ENCODE results near the gene CCDC154. TPM values are rescaled to one million over a fixed set of nuclear protein-coding genes. Genes with fewer than 3 reads are reported as not detected.

The CCDC154 gene
- total RNA-seq, 4 donors from 2014 or later: 0.17 to 0.58 (median 0.42) TPM; not detected in 1

DNA sequence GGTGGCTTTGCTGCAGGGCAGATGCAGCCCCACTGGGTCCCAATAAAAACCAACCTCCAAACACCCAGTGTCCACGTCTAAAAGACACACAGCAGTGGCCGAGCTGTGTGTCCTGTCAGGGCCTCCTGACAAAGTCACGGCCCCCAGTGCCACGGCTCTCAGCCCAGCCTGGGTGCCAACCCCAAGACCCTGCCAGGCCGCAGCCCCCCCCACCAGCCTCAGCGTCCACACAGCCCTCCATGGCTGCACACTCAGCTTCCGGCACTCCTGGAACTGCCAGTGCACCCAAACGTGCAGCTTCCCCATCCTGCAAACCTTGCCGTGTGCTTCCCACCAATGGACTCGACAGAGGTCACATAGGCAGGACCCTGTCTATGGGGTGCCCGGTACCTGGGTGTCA is 3.6 kb upstream of the CCDC154 start:
- intact Hi-C loops (cut with DNase I): no loop called here
- H3K4me1 ChIP-seq: no peaks in the 10 kb centered on the region
- H3K27ac ChIP-seq (replicated peaks in 1 of 4): no peak overlapping the region
- H3K27me3 ChIP-seq: no peaks in the 10 kb centered on the region
- 93% methylated on average over 11 of the region's 11 CpGs for WGBS
- H3K9me3 ChIP-seq: no peaks in the 10 kb centered on the region
- TF ChIP-seq, protein P1, sequence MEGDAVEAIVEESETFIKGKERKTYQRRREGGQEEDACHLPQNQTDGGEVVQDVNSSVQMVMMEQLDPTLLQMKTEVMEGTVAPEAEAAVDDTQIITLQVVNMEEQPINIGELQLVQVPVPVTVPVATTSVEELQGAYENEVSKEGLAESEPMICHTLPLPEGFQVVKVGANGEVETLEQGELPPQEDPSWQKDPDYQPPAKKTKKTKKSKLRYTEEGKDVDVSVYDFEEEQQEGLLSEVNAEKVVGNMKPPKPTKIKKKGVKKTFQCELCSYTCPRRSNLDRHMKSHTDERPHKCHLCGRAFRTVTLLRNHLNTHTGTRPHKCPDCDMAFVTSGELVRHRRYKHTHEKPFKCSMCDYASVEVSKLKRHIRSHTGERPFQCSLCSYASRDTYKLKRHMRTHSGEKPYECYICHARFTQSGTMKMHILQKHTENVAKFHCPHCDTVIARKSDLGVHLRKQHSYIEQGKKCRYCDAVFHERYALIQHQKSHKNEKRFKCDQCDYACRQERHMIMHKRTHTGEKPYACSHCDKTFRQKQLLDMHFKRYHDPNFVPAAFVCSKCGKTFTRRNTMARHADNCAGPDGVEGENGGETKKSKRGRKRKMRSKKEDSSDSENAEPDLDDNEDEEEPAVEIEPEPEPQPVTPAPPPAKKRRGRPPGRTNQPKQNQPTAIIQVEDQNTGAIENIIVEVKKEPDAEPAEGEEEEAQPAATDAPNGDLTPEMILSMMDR (IDR thresholded peaks at IDR 0.05): no peak
- TF ChIP-seq POLR2AphosphoS5 (IDR thresholded peaks at IDR 0.05): no peak
- no peak for TF ChIP-seq EP300 (IDR thresholded peaks at IDR 0.05)
- no peak for TF ChIP-seq POLR2A (IDR thresholded peaks at IDR 0.05; ENCODE audit: low read depth)
- H3K4me3 ChIP-seq: no peak overlapping the region
- peaks cover 31 to 82% (median 79%) of the 10 kb centered on the region in 4 donors for H3K36me3 ChIP-seq
- no peak for DNase-seq (ENCODE audit: extremely low spot score)

DNA sequence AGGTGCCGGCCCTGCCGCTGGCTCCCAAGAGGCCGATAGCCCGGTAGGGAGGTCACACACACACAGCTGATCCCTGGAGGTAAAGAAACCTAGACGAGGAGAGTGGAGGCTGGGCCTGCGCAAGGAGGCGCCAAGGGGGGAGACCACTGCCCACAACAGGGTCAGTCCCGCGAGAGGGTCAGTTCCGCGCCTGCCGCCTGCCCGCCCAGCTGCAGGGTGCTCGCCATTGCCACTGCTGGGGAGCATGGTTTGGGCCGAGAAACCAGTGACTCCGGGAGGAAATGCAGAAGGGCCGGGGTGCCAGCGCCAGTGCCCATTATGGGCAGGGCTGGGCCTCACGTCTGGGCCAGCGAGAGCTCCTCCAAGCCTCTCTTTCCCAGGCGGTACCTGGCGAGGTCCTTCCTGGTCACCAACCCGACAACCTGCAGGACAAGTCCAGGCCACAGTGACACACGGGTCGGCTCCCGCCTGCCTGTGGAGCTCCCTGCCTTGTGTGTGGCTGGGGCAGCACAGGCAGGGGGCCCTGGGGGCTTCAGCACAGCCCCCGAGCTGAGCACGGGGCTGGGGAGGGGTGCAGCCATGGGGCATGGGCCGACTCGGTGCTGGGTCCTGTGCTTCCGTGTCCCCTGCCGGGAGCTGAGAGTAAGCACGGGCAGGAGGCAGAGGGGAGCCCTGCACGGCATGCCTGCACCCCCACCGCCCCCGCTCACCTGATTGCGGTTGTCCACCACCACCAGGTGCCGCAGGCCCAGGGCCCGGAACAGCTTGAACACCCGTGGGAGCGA is 2.1 kb upstream of the CCDC154 start:
- Histone ChIP-seq H3K27me3 (no peaks in the 10 kb centered on the region), H3K4me3 (no peak overlapping the region), H3K27ac (replicated peaks in 1 of 4) (no peak overlapping the region), H3K9me3 (no peaks in the 10 kb centered on the region), H3K4me1 (no peaks in the 10 kb centered on the region), H3K36me3 (peaks cover 20 to 67% (median 64%) of the 10 kb centered on the region in 4 donors)
- intact Hi-C loops (cut with DNase I): no loop called here
- no peak for DNase-seq (ENCODE audit: extremely low spot score)
- TF ChIP-seq, protein P1 (IDR thresholded peaks at IDR 0.05): no peak
- TF ChIP-seq EP300 (IDR thresholded peaks at IDR 0.05) (no peak), POLR2AphosphoS5 (IDR thresholded peaks at IDR 0.05) (no peak), POLR2A (IDR thresholded peaks at IDR 0.05; ENCODE audit: low read depth) (no peak)
- WGBS: 92% methylated on average over 24 of the region's 41 CpGs

GRCh38 chr16:1445518-1446203 is 1.3 kb upstream of the CCDC154 start:
- no peak for DNase-seq (ENCODE audit: extremely low spot score)
- TF ChIP-seq, protein P1 (IDR thresholded peaks at IDR 0.05): no peak
- TF ChIP-seq POLR2AphosphoS5 (IDR thresholded peaks at IDR 0.05) (no peak), POLR2A (IDR thresholded peaks at IDR 0.05; ENCODE audit: low read depth) (no peak), EP300 (IDR thresholded peaks at IDR 0.05) (no peak)
- 84% methylated on average over 8 of the region's 25 CpGs for WGBS
- H3K9me3 ChIP-seq: no peaks in the 10 kb centered on the region
- intact Hi-C loops (cut with DNase I): no loop called here
- H3K36me3 ChIP-seq: peaks cover 20 to 59% (median 56%) of the 10 kb centered on the region in 4 donors
- no peaks in the 10 kb centered on the region for H3K27me3 ChIP-seq
- H3K4me3 ChIP-seq: no peak overlapping the region
- no peaks in the 10 kb centered on the region for H3K4me1 ChIP-seq
- no peak overlapping the region for H3K27ac ChIP-seq (replicated peaks in 1 of 4)

DNA sequence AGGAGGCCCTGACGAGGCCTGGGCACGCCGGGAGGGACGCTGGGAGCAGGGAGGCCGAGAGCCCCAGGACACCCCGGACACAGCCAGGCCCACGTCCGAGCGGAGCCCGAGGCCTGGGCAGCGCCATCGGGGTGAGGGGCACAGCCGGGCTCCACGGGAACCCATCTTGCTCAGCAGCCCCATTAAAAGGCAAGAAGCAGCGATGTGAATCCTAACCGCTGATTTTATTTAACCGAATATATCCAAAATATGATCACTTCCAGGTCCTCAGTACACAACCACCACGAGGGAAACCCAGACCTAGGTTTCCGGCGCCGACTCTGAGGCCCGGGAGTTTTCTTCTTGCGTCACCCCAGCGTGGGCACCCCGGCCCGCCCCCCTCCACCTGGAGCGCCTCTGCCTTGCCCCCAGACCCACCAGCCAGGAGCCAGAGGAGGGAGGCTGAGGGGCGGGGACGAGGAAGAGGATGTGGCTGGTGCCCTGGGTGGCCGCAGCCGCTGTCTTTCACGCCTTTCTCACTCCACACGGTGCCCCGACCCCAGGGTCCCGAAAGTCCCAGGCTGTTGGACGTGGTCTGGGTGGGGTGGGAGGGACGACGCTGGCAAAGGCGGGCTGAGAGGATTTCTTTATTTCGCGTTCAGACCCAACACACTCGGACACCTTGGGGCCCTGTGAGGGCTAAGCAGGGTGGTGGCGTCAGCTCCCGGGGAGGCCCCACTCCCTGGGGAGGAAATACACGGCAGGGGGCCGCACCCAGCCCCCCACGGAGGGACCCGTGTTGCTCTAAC is 568 bp upstream of the CCDC154 start:
- Histone ChIP-seq H3K27ac (replicated peaks in 1 of 4) (no peak overlapping the region), H3K4me1 (no peaks in the 10 kb centered on the region)

More for the DNA sequence above, 568 bp upstream of the CCDC154 start:
- no peaks in the 10 kb centered on the region for H3K27me3 ChIP-seq
- DNase-seq (ENCODE audit: extremely low spot score): no peak
- H3K36me3 ChIP-seq: peaks cover 15 to 52% (median 49%) of the 10 kb centered on the region in 4 donors
- WGBS: 85% methylated on average over 34 of the region's 48 CpGs
- H3K9me3 ChIP-seq: no peaks in the 10 kb centered on the region
- intact Hi-C loops (cut with DNase I): no loop called here
- H3K4me3 ChIP-seq: no peak overlapping the region
- TF ChIP-seq, protein P1 (IDR thresholded peaks at IDR 0.05): no peak

All from esophagus muscularis mucosa (tissue), 4 donors.